ENCODE measurements around the gene MCOLN1. TPM values are rescaled to one million over a fixed set of nuclear protein-coding genes. Genes with fewer than 3 reads are reported as not detected.
A peak's percentile ranks its signal among the peaks of the same experiment; 100 is the strongest.

The MCOLN1 gene
- total and polyA plus RNA-seq, 9 of the 15 experiments (the other 6 are each of a cell fraction or from before 2014, with no cell fraction given) = 0.25 to 15.4 (median 7.1) TPM

- TF ChIP-seq CTCF (IDR thresholded peaks at IDR 0.05 in 2 of 3, conservative IDR thresholded peaks at IDR 0.05 in 1 of 3; ENCODE audit: insufficient read depth in 2 of 3, low read depth in 1 of 3, low read length in 3 of 3) = peak in 1 of 3 experiments; percentile 2; a peak in 1 of 6 replicates
- TF ChIP-seq ZNF77 (CRISPR knock-in tag; IDR thresholded peaks at IDR 0.05) = no peak
- peak; percentile 65; the same call in 1 of the 2 replicates for TF ChIP-seq TOE1 (IDR thresholded peaks at IDR 0.05; ENCODE audit: borderline replicate concordance)
- no peak for TF ChIP-seq TOE1 (CRISPR knock-in tag; IDR thresholded peaks at IDR 0.05; ENCODE audit: borderline replicate concordance, low read depth)
- no peak for TF ChIP-seq ATF1 (CRISPR knock-in tag; IDR thresholded peaks at IDR 0.05)
- TF ChIP-seq ATF1 (tag; IDR thresholded peaks at IDR 0.05) = peak; percentile 24; the same call in 1 of the 2 replicates
- 0 out of 2 replicates have a peak, but pooled peaks have one; percentile 50 for TF ChIP-seq SREBF1 (IDR thresholded peaks at IDR 0.05; ENCODE audit: borderline replicate concordance, low read depth, low read length)
- TF ChIP-seq ZBTB11 (CRISPR knock-in tag; IDR thresholded peaks at IDR 0.05) = peak in 1 of 3 experiments; percentile 61; a peak in 2 of 6 replicates
- TF ChIP-seq GMEB1 (CRISPR knock-in tag; IDR thresholded peaks at IDR 0.05) = peak; percentile 22; the same call in 1 of the 2 replicates
- TF ChIP-seq VEZF1 (CRISPR knock-in tag; IDR thresholded peaks at IDR 0.05) = peak; percentile 59
- TF ChIP-seq KLF13 (tag; IDR thresholded peaks at IDR 0.05; ENCODE audit: borderline replicate concordance, low read depth) = 0 out of 2 replicates have a peak, but pooled peaks have one; percentile 53
- TF ChIP-seq NRF1 (conservative IDR thresholded peaks at IDR 0.05 in 1 of 2, IDR thresholded peaks at IDR 0.05 in 1 of 2) = peak; percentile 15 to 35; a peak in 1 of 4 replicates
- TF ChIP-seq YY1 (IDR thresholded peaks at IDR 0.05; ENCODE audit: borderline replicate concordance in 1 of 3, control insufficient read depth in 1 of 3, extremely low read depth in 1 of 3, insufficient read depth in 3 of 3, insufficient read length in 1 of 3, insufficient replicate concordance in 2 of 3, low read depth in 1 of 3, low read length in 2 of 3) = peak in 1 of 3 experiments; percentile 39
Measured at GRCh38 chr19:7550987-7551761, 28.8 kb downstream of the MCOLN1 start (continued).

Data from K562 (cell line).